HG03460 (cell line): ENCODE results near the gene UBE3B.

ENCODE experiments used
- ATAC-seq: cut with Tn5 transposase; IDR thresholded peaks from one replicate; pipeline ENCODE4 v1.9.1; 2021; ENCODE audit not compliant: unreplicated experiment

Gene UBE3B

DNA sequence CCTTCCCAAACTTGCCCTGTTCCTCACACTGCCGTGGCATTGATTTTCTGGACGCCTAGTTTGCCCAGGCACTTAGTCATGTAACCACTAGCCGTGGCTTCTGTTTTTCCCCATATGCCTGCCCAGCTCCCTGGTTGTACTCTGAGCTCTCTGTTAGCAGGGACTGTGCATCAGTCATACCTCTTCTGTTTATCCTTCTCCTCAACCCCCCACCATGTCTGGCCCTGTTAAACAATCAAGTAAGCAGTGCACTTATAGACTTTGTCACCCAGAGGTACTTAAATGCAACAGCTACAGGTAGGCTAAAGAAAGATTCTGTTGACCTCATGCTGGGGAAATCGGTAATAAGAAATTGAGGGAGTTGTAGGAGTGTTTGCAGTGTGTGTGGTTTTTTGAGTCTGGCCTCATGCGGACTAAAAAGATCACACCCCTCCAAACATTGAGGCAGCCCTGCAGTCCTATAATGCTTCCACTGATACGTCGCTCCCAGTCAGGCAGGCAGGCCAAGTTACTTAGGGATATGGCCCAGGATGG, 17.0 kb downstream of the UBE3B start:
- no peak for ATAC-seq

DNA sequence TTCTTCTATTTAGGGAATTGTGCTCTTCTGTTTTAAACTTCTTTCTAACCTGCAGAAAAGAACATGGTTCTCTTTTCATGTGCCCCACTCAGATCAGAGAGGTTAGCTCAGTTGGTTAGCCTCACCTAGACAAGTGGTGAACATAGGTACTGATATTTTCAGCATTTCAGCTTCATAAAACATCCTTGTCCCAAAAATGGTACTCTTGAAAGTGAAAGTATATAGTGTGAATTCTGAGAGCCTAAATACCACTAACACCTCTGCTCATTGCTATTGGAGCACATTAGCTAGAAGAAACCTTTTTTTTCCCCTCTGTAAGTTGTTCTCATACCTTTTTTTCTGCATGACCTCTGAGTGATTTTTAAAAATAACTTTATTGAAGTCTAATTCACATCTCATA, 17.6 kb downstream of the UBE3B start:
- no peak for ATAC-seq

DNA sequence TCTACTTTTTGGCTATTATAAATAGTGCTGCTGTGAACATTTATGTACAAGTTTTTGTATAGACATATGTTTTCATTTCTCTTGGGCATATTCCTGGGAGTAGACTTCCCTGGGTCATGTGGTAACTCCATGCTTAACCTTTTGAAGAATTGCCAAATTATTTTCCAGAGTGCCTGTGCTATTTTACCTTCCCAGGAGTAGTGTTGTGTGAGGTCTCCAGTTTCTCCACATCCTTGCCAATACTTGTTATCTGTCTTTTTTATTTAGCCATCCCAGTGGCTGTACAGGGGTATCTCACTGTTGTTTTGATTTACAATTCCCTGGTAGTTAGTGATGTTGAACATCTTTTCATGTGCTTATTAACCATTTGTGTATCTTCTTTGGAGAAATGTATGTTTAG, 18.9 kb downstream of the UBE3B start:
- no peak for ATAC-seq

DNA sequence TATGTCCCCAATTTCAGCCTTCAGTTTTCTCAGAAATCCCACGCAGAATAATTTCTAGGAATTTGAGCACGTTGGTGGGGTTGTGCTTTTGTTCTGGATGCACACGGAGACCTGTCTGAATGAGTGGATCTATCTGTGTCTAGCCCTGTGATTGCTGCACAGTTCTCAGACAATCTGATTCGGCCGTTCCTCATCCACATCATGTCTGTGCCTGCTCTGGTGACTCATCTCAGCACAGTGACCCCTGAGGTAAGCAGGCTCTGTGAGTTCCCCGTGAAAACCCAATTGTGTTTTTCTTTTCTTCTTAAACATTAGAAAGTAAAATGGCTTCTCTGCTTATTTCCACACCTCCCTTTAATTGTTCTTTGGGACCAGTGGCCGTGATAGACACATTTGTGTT, 20.2 kb downstream of the UBE3B start:
- no peak for ATAC-seq

DNA sequence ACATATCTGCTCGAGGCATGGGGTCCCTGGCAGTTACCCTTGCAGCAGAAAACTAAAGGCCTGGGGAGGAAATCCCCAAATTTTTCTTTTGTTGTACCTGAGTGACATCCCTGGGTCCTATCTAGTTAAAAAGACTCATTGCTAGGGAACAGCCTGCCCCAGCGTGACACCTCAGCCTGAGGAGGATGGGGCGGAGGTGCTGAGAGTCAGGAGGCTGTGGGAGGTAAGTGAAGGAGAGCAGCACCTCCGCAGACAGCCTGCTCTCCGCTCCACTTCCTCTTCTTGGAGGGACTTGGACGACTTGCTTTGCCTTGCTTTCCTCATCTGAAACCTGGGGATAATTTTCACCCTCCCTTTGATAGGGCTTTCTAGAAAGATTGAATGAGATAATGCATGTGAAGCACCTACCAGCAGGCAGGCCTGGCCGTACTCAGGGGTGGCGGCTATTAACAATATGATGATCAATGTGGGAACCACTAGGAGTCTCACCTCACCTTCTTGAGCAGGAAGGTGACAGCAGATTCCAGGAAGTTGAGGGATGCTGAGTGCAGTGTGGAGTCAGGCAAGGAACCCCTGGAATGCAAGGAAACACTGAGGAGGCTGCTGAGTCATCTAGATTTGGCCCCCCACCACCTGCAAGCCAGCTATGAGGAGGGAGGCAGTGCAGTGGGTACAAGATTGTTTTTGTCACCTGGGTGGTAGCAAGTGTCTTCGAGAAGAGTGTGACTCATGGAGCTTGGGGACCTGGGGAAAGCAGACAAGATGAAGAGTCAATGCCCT, 23.2 kb downstream of the UBE3B start:
- no peak for ATAC-seq

DNA sequence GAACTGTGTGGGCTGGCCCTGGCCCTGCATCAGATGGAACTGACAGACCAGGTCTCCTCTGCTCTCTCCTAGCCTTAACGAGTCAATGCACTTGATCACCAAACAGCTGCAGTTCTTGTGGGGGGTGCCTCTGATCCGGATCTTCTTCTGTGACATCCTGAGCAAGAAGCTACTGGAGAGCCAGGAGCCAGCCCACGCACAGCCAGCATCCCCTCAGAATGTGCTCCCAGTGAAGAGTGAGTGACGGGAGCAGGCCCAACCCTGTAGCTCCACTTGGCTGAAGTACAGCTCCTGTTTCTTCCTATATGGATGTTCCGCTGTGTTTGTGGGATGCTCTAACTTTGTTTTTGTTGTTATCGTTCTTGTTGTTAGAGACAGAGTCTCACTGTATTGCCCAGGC, 23.9 kb downstream of the UBE3B start:
- ATAC-seq: no peak

DNA sequence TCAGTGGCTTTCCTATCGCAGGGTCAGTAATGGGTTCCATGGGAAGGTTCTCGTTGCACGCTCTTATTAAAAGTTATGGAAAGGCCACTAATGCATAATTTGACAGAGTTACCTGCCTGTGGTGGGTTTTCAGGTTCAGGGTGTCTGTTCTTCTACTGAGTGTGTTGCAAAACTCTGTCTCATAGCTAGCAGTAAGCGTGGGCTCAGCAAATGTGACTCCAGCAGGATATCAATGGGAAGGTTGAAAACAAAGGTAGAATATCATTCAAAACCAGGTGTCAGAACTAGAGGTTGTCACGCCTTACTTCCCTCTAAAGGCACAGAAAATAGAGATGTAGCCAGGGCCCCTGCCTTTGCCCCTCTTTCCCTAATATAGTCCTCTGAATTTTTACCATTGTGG, 24.9 kb downstream of the UBE3B start:
- no peak for ATAC-seq

DNA sequence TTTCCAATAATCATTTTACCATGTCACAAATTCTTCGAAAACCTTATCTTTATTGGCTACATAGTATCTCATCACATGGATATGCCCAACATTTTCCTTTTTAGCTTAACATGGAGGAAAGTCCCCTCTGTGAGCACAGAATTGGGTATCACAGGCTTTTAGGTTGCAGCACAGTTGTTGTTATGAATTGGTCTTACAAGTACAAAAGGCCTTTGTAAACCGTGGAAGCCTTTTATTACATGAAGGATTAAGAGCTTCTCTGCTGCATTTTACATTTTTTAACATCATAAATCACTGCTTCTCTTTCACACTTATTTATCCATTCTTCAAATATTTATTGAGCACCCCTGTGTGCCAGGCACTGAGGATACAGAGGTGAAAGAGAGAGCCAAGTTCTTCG, 26.2 kb downstream of the UBE3B start:
- ATAC-seq: no peak

DNA sequence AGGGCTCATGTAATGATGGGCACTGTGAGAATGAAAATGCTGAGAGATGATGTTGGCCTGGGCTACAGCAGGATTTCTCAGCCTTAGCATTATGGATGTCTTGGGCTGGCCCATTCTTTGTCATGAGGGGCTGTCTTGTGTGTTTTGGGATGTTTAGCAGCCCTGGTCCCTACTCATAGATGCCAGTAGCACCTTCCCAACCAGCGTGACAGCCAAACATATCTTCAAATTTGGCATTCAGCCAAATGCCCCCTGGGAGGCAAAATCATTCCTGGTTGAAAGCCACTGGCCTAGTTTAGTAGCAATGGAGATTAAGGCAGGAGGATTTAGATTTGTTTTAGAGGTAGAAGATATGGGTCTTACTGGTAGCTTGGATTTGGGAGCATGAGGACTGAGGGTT, 26.6 kb downstream of the UBE3B start:
- no peak for ATAC-seq

DNA sequence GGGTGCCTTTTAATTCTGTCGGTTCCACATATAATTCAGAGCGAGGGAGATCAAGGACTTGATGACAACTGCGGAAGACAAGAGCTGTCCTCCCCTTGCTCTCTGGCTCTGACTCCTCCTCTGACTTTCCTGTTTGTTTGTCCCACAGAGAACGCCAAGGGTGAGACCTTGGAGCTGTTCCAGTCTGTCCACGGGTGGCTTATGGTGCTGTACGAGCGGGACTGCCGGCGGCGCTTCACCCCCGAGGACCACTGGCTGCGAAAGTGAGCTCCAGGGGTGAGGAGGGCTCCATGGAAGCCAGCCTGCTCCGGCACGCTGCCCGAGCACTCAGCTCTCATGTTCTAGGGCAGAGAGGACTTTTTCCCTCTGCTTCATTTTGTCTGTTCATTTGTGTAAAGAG, 32.8 kb downstream of the UBE3B start:
- no peak for ATAC-seq

DNA sequence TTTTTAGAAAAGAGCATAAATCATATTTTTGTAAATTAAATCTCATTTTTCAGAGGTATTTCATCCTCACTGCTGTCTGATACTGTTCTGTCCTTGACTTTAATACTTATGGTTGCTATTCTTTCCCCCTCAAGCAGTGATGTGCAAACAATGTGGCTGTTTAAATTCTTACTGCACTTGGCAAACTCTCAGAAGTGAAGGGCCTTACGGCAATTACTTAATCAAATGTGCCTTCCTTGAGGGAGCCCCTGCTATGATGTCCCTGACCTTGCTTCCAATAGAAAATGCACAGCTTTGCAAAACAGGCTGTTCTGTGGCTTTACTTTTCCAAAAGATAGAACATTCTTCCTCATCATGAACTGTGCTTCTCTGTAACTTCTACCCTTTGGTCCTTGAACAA, 35.2 kb downstream of the UBE3B start:
- ATAC-seq: no peak

DNA sequence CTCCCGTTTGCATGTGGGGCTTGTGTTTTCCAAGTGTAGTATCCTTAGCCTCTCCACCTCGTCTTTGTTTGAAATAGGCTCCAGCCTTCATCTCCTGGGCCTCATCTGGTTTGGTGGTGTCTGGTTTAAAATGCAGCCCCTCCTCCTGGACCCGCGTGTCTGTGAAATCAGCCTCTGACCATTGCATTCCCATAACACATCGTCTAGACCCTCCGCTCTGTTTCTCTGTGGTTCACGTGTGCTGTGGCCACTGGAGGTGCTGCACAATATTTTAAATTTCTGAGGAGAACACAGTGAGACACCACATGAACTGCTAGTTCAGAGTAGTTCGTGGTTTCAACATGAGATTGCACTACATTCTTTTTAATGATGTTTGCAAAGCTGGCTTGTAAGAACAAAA, 35.6 kb downstream of the UBE3B start:
- ATAC-seq: no peak

DNA sequence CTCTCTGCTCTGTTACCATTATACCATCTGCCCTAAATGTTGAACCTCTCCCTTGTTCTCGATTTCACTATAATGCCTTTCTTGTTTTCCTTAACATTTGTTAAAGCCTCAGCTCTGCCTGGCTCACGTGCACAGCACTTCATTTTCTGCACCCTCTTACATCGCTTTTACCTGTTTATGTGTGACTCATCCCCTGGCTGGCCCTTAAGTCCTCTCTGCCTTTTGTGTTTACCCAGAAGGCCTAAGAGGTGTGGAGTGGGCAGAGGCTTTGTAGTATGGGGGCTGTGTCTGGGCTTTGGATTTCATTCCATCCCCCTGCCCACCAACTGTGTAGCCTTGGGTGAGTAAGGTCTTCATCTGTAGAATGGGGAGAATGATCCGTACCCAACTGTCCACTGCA, 36.5 kb downstream of the UBE3B start:
- no peak for ATAC-seq

DNA sequence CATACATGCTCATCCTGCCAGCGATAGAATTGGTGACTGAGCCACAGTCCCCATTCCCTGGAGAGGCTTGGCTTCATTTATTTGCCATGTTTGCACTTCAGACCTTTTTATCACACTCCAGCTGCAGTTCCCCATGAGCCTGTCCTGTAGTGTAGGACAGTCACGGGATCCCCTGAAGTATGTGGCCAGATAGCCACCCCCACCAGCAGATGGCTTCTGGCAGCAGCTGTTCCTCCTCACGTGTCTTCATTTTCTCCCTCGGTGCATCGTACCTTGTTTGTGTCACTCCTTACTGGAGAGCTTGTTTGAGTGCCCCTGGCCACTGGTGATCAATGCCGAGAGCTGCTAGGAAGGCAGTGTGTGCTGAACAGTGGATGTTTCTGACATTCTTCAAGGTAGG, 40.2 kb downstream of the UBE3B start:
- no peak for ATAC-seq

DNA sequence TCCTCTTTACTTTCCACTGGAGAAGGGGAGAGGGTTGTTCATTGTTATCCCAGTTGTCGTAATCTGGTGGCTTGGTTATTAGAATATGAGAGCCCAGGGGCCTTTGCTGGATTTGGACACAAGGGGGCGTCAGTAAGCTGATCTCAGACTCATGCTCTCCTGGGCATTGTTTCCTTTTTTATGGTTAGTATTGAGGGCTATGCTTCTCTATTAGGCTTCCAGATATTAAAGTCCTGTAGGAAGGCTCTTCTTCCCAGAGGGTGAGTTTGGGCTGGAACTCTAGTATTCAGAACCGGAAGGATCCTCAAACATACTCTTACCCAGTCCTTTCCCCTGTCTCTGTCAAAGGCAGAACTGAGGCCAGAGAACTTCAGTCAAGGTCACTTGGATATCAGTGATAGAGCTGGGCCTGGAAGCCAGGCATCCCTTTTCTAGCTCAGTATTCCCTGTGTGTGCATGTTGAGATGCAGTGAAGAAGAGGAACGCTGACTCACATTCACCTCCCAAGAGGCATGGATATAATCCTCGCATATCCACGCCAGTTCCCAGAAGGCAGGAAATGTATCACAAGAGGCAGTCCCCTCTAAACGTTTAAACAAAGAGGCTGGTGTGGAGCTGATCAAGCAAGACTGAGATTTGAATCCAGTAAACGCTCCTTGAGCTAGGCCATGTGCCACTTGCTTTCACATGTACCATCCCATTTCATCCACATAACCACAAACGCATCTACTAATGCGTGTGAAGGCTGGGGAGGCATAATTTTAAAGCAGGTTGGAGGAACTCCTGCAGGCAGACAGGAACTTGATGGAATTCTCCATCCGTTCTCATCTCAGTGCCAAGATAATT, 41.6 kb downstream of the UBE3B start:
- no peak for ATAC-seq

DNA sequence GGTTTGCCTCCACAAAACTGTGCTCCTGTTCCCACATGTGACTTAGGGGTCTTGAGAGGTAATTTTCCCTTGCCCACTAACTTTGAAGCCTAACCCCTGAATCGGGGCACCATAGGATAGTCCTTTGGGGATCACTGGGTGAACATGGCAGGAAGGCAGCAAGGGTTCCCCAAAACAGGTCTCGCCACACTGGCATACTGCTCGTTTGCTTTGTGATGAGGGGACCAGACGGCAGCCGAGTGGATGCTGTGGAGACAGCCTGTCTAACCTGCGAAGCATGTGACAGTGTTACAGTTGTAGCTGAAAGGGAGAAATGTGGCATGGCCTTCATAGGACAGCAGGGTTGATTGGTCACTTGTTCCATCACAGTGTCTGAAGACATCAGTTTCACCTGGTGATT, 42.4 kb downstream of the UBE3B start:
- ATAC-seq: no peak

DNA sequence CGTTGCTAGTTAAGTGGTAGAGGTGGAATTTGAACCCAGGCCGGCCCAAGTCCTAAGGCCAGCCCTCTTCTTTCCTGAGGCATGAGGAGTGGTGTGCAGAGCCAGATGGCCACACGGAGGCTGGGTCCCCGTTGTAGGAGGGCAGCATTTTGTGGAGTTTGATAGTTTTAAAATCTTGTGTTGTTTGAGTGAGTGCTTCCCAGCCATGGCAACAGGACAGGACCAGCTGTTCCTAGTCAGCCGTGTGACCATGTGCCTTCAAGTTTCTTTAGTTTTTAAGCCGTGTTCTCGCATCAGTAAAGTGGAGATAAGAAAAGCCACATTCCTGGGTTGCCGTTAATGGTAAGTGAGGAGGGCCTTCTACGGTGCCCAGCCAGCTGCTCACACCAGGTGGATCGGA, 44.4 kb downstream of the UBE3B start:
- no peak for ATAC-seq

DNA sequence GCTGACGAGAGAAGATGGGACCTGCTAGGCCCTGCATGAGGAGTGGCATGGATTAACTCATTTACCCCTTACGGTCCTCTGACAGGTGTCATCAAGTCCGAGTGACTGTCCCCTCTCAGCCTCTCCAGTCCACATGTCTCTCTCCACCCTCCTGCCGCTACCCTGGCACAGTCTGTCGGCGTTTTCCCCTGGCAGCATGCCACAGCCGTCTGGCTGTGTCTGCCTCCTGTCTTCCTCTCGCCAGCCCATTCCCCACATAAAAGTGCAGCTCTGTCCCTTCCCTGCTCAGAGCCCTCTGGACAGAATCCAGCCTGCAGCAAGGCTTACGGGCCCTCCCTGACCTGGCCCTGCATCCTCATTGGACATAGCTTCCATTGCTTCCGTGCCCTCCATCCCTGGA, 45.6 kb downstream of the UBE3B start:
- ATAC-seq: no peak

DNA sequence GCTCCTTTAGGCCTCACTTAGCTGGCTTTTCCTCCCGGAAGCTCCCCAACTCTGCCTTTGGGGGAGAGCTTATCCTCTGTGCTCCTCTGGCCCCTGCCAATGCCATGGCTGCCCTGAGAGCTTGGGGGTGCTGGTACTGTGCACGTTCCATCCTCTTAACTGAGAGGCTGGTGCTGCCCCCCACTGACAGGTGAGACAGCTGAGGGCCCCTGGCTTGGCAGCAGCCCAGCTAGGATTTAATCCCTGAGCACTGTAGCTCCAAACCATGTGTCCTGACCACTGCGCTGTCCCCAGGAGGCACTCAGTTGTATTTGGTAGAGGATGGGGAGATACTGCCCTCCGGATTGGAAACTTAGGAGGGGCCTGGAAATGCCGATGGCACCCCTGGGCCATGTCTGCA, 46.1 kb downstream of the UBE3B start:
- ATAC-seq: no peak

DNA sequence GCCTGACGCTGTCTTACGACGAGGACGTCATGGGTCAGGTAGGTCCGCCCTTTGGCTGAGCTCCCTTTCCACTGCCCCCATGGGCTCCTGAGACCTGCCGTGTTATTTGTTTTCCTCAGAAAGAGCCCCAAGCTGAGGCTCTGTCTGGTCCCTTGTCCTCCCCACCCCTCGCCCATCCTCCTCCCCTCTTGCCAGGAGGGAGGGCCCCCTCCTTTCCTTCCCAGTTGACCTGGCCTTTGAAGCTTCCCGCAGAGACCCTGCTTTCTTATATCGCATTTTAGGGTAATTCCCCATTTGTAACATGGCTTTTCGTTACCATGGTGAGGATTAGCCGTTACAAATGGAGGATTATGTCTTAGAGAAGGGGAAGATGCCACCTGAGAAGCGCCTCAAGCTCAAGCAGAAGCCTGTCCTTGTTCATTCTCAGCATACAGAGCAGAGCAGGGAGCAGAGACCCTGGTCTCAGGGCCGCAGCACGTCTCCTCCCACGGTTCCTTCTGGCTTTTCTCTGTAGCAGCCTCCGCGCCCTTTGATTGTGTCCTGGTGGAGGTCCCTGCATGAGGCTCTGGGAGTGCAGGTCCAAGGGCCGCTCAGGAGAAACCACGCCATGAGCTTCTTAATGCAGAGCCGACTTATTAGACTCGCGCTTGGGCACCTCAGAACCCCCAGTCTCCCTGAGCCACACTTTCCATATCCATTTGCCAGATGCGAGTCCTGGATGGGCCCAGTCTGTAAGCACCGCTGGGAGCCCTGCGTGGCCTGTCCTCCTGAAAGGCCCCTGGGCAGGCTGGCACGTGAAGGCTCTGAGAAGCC, 47.2 kb downstream of the UBE3B start:
- ATAC-seq: no peak

DNA sequence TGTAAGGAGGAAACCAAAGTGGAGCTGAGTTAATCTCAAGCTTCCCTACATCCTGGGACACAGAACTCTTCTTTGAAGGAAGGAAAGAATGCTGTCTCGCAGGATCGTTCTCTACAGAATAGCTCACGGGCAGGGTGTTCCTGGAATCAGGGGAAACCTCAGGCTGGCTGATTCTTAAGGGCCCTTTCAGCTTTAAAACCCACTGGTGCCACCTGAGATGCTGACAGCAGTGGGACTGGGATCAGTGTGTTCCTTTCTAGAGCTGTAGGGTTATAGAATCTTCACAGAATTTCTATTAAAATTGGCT, 47.8 kb downstream of the UBE3B start:
- ATAC-seq: no peak
